OCI-LY3 (cell line): ENCODE results near the gene SCGB1C1.

Source experiments
- H2AFZ ChIP-seq: fragments of 200-600, 300-600 bp; shearing (Covaris generic); 2 replicates; pipeline ENCODE4 v1.6.0; 2014; ENCODE audit warnings: antibody characterized with exemption, low read depth, low read length
- H3K27ac ChIP-seq: fragments of 200-600, 300-600 bp; sonication (generic); 2 replicates; pipeline ENCODE4 v1.5.1; 2014; ENCODE audit warnings: mild to moderate bottlenecking, low read length, moderate library complexity, mixed read lengths
- H3K27me3 ChIP-seq: fragments of 200-600, 300-600 bp; sonication (generic); 2 replicates; pipeline ENCODE4 v1.6.1; 2014; ENCODE audit warnings: low read depth, low read length, mixed read lengths
- H3K36me3 ChIP-seq: fragments of 200-600, 300-600 bp; sonication (generic); replicated peaks from 2 replicates; pipeline ENCODE3; 2014; ENCODE audit warnings: low read depth, low read length, mixed read lengths
- H3K4me1 ChIP-seq: fragments of 300-600, 200-600 bp; sonication (generic); 2 replicates; pipeline ENCODE4 v1.6.1; 2014; ENCODE audit warnings: low read length, mixed read lengths
- H3K4me2 ChIP-seq: fragments of 200-600, 300-600 bp; sonication (generic); 2 replicates; pipeline ENCODE4 v1.6.1; 2014; ENCODE audit warnings: low read length, mixed read lengths
- H3K4me3 ChIP-seq: fragments of 300-600, 200-600 bp; sonication (generic); 2 replicates; pipeline ENCODE4 v1.5.1; 2014; ENCODE audit warnings: antibody characterized with exemption, mild to moderate bottlenecking, low read length, moderate library complexity
- H3K79me2 ChIP-seq: fragments of 300-600, 200-600 bp; shearing (Covaris generic); 2 replicates; pipeline ENCODE4 v1.6.1; 2014; ENCODE audit warnings: mild to moderate bottlenecking, low read length, mixed read lengths
- H3K9ac ChIP-seq: fragments of 300-600, 200-600 bp; shearing (Covaris generic); 2 replicates; pipeline ENCODE4 v1.6.0; 2014; ENCODE audit warnings: mild to moderate bottlenecking, low read length, moderate library complexity
- H3K9me3 ChIP-seq: fragments of 200-600, 300-600 bp; shearing (Covaris generic); 2 replicates; pipeline ENCODE4 v1.6.1; 2014; ENCODE audit warnings: low read length, mixed read lengths; ENCODE audit not compliant: insufficient read depth
- H4K20me1 ChIP-seq: fragments of 200-600, 300-600 bp; sonication (generic); 2 replicates; pipeline ENCODE4 v1.6.1; 2016; ENCODE audit warnings: low read length, mixed read lengths; ENCODE audit not compliant: insufficient read depth
- EZH2phosphoT487 ChIP-seq: fragments of 200-600 bp; shearing (Covaris generic); IDR thresholded peaks from 2 replicates; pipeline ENCODE4 v1.6.1; 2018; ENCODE audit warnings: antibody characterized with exemption, mixed run types, low read depth
- TF ChIP-seq, protein P1 (sequence below): fragments of 200-600, 300-600 bp; sonication (generic); IDR thresholded peaks from 2 replicates; pipeline ENCODE4 v1.5.1; 2014; ENCODE audit warnings: antibody characterized with exemption, low read length, low read depth

Gene SCGB1C1

DNA sequence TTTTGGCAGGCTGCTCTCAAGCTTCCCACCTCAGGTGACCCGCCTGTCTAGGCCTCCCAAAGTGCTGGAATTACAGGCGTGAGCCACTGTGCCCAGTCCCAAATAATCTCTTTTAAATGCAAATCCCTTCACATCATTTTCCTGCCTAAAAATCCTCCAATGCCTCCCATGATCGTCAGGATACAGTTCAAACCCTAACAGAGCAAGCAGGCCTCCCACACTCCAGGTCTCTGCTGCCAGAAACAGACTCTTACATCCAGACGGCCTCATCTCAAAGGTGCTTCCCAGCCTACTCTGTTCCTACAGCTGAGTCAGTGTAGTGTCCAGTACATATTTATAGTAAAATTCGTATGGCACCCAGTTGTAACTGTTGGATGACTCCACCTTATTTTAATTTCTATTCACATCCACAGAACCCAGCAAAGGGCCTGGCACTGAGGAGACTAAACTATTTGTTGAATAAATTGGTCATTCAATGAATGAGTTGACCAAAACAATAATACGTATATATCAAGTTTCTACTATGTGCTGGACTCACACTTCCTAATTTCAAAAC is 35.0 kb downstream of the SCGB1C1 start:
- no peaks in the 10 kb centered on the region for H3K4me1 ChIP-seq
- H3K27ac ChIP-seq, result no peak overlapping the region
- no peaks in the 10 kb centered on the region for H3K9me3 ChIP-seq
- H3K27me3 ChIP-seq, result no peaks in the 10 kb centered on the region
- no peaks in the 10 kb centered on the region for H3K36me3 ChIP-seq
- TF ChIP-seq EZH2phosphoT487, result no peak
- TF ChIP-seq, protein P1, sequence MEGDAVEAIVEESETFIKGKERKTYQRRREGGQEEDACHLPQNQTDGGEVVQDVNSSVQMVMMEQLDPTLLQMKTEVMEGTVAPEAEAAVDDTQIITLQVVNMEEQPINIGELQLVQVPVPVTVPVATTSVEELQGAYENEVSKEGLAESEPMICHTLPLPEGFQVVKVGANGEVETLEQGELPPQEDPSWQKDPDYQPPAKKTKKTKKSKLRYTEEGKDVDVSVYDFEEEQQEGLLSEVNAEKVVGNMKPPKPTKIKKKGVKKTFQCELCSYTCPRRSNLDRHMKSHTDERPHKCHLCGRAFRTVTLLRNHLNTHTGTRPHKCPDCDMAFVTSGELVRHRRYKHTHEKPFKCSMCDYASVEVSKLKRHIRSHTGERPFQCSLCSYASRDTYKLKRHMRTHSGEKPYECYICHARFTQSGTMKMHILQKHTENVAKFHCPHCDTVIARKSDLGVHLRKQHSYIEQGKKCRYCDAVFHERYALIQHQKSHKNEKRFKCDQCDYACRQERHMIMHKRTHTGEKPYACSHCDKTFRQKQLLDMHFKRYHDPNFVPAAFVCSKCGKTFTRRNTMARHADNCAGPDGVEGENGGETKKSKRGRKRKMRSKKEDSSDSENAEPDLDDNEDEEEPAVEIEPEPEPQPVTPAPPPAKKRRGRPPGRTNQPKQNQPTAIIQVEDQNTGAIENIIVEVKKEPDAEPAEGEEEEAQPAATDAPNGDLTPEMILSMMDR, result no peak
- H2AFZ ChIP-seq, result no peak overlapping the region
- H3K79me2 ChIP-seq, result no peaks in the 10 kb centered on the region
- no peak overlapping the region for H3K4me3 ChIP-seq
- no peaks in the 10 kb centered on the region for H4K20me1 ChIP-seq
- no peak overlapping the region for H3K4me2 ChIP-seq
- no peak overlapping the region for H3K9ac ChIP-seq

DNA sequence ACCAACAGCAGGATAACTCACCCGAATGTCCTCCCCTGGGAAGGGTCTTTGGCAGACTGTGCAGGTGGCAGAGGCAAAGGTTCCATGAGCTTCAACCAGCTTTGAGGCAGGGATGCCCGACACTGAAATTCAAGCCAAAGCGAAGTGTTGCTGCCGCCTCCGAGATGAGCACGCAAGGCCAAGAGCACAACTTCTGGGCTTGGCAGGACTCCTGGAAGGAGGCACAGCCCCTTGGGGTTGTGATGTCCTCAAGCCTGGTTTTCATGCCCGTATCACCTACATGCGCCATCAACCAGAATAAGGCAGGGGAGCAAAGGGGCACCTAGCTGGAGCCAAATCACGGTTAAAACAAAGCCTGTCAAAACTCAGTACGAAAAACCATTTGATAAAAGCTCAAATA is 37.6 kb downstream of the SCGB1C1 start:
- Histone ChIP-seq H3K4me1 (peaks cover 3% of the 10 kb centered on the region), H3K4me3 (no peak overlapping the region), H3K79me2 (peaks cover under 1% of the 10 kb centered on the region; the same call in 1 of the 2 replicates), H3K36me3 (no peaks in the 10 kb centered on the region), H3K27me3 (no peaks in the 10 kb centered on the region), H2AFZ (no peak overlapping the region), H3K4me2 (no peak overlapping the region), H3K9me3 (no peaks in the 10 kb centered on the region), H3K27ac (no peak overlapping the region), H3K9ac (no peak overlapping the region), H4K20me1 (no peaks in the 10 kb centered on the region)
- TF ChIP-seq, protein P1, result no peak
- no peak for TF ChIP-seq EZH2phosphoT487

DNA sequence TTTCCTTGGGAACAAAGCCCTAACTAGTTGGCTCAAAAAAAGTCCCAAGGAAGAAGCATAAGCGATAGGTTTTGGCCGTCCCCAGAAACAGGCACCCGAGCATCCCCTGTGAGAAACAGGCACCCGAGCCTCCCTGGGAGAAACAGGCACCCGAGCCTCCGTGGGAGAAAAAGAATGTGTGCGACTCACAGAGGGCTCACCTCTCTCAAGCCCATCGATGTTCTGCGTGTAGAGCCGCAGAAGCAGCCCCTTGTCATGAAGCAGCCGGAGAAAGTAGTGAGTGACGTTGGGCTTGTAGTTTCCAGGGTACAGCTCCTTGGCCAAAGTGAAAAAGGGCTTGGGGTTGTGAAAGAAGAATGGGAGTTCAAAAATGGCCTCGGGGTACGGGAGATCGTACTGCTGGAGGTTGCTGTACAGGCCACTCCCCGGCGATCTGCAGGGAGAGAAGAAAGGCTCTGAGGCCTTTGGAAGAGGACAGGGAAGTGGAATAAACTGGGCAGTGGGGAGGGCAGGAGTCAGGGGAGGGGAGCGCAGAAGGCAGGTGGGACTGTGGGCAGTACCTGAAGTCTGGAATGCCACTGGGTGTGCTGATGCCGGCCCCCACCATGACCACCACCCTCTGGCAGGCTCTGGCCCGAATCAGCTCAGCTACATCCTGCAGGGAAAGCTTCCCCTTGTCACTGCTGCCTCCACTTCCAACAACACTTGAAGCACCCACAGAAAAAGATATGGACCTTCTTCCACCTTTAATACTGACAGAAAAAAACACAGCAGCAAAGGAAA is 40.1 kb downstream of the SCGB1C1 start:
- Histone ChIP-seq H3K9me3 (no peaks in the 10 kb centered on the region), H3K4me1 (peaks cover 10% of the 10 kb centered on the region), H3K27me3 (no peaks in the 10 kb centered on the region), H3K79me2 (peaks cover 19% of the 10 kb centered on the region), H3K9ac (no peak overlapping the region), H3K4me3 (no peak overlapping the region), H3K27ac (no peak overlapping the region), H3K4me2 (no peak overlapping the region), H2AFZ (no peak overlapping the region), H3K36me3 (no peaks in the 10 kb centered on the region), H4K20me1 (no peaks in the 10 kb centered on the region; the same call in 1 of the 2 replicates)
- TF ChIP-seq, protein P1, result no peak
- TF ChIP-seq EZH2phosphoT487, result no peak

DNA sequence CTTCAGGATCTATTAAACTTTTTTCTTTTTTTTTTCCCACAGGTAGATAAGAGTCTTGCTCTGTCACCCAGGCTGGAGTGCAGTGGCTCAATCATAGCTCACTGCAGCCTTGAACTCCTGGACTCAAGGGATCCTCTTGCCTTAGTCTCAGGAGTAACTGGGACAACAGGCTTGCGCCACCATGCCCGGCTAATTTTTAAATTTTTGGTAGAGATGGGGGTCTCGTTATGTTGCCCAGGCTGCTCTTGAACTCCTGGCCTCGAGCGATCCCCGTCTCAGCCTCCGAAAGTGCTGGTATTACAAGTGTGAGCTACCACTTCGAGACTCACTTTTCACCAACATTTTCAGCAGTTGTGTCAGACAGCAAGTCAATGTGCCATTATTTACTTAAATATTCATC is 42.3 kb downstream of the SCGB1C1 start:
- Histone ChIP-seq H3K9ac (peak overlapping the region; percentile 82), H3K36me3 (no peaks in the 10 kb centered on the region), H3K27ac (no peak overlapping the region), H3K4me2 (peak overlapping the region; percentile 94), H3K9me3 (no peaks in the 10 kb centered on the region), H4K20me1 (no peaks in the 10 kb centered on the region; the same call in 1 of the 2 replicates), H3K79me2 (peaks cover 40% of the 10 kb centered on the region), H3K27me3 (no peaks in the 10 kb centered on the region), H2AFZ (no peak overlapping the region), H3K4me1 (peaks cover 15% of the 10 kb centered on the region), H3K4me3 (peak overlapping the region; percentile 97)
- no peak for TF ChIP-seq EZH2phosphoT487
- TF ChIP-seq, protein P1, result no peak
